PFSK-1 (cell line): ENCODE measurements around the gene PINK1.

ENCODE experiments used
- FOXP2 ChIP-seq: optimal IDR thresholded peaks from 2 replicates; pipeline ENCODE3; 2011; ENCODE audit warnings: borderline replicate concordance, control low read depth, inconsistent platforms; ENCODE audit not compliant: insufficient read depth; ENCODE audit errors: extremely low read length, extremely low read depth
- POLR2AphosphoS5 ChIP-seq: IDR thresholded peaks from 2 replicates; pipeline ENCODE4 v1.6.1; 2012; ENCODE audit warnings: low read depth, mild to moderate bottlenecking, control low read depth, low read length, moderate library complexity
- REST ChIP-seq, 2 experiments: IDR thresholded peaks; 2 replicates each; pipeline versions ENCODE4 v1.6.1 to v1.8.0; 2011 to 2012; ENCODE audit warnings: low read depth in 2 of 2, low read length in 2 of 2, control low read depth in 1 of 2, inconsistent platforms in 1 of 2, mild to moderate bottlenecking in 1 of 2, moderate library complexity in 1 of 2; ENCODE audit not compliant: insufficient read depth in 1 of 2
- SIN3A ChIP-seq: IDR thresholded peaks from 2 replicates; pipeline ENCODE4 v1.6.1; 2012; ENCODE audit warnings: mild to moderate bottlenecking, low read length, moderate library complexity, borderline replicate concordance; ENCODE audit not compliant: insufficient read depth
- TAF1 ChIP-seq: IDR thresholded peaks from 2 replicates; pipeline ENCODE4 v1.6.1; 2012; ENCODE audit warnings: low read length, control low read depth, borderline replicate concordance; ENCODE audit not compliant: insufficient read depth

The PINK1 gene

GRCh38 chr1:20634594-20635084 lies 1.4 kb downstream of the PINK1 start:
- TF ChIP-seq FOXP2, result no peak
- TF ChIP-seq POLR2AphosphoS5, result no peak
- no peak for TF ChIP-seq REST (IDR thresholded peaks at IDR 0.05; ENCODE audit: insufficient read depth in 1 of 2, low read depth in 2 of 2, low read length in 2 of 2)
- no peak for TF ChIP-seq SIN3A
- TF ChIP-seq TAF1, result no peak

- TF ChIP-seq TAF1 (no peak), REST (IDR thresholded peaks at IDR 0.05; ENCODE audit: insufficient read depth in 1 of 2, low read depth in 2 of 2, low read length in 2 of 2) (no peak), POLR2AphosphoS5 (no peak), FOXP2 (no peak), SIN3A (no peak)
Measured at GRCh38 chr1:20636785-20637347, 3.6 kb downstream of the PINK1 start.

- TF ChIP-seq FOXP2, result no peak
- TF ChIP-seq TAF1, result no peak
- no peak for TF ChIP-seq SIN3A
- TF ChIP-seq POLR2AphosphoS5, result no peak
- TF ChIP-seq REST (IDR thresholded peaks at IDR 0.05; ENCODE audit: insufficient read depth in 1 of 2, low read depth in 2 of 2, low read length in 2 of 2), result no peak
Measured at GRCh38 chr1:20640183-20640597, 6.9 kb downstream of the PINK1 start.

- TF ChIP-seq REST (IDR thresholded peaks at IDR 0.05; ENCODE audit: insufficient read depth in 1 of 2, low read depth in 2 of 2, low read length in 2 of 2), result no peak
- TF ChIP-seq FOXP2, result no peak
- no peak for TF ChIP-seq POLR2AphosphoS5
- TF ChIP-seq TAF1, result no peak
- TF ChIP-seq SIN3A, result no peak
Measured at GRCh38 chr1:20641975-20642374, 8.7 kb downstream of the PINK1 start.
